ENCODE data around the gene FDCSP.
"Not testable (repeated sequence)": the region's sequence is repeated elsewhere in the genome, so short reads cannot be mapped to it uniquely, and the experiment has no call there.

FDCSP gene

DNA sequence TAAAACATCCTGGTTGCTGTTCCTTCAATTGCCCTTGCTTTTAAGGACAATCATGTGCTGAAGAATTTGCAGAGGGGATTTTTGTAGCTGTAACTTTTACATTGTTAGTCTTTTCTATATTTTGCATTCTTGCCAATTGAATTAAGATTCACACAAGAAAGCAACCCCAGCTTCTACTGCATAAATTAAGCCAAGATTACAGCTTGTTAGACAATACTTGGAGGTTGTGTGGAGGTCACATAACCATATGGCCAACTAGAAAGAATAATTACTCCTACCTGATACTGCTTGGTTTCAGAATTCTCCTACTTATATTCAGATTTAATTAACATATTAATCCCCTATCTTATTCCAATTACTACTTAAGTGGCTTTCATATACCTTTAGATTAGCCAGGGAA, 4.1 kb upstream of the FDCSP start:
- DNase-seq; in situ Hi-C loops (cut with HindIII; ENCODE audit: low pct_ligation_motif_present, low pct_unique_long_range_greater_than_20kb, low sequenced_read_pairs): not testable (repeated sequence)

DNA sequence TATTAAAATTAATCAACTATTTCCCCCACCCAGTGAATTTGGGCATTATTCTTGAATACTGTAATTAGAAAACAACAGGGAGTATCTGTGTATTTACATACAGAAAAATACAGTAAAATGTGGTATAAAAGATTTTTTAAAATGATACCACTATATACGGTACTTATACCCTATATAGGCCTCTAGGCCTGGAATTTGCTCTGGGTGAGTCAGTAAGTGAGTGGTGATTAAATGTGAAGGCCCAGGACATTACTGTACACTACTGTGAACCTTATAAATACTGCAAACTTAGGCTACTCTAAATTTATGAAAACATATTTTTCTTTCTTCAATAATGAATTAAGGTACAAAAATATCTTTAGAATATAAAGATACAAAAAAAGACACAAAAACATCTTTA, 10.2 kb downstream of the FDCSP start:
- in situ Hi-C loops (cut with HindIII; ENCODE audit: low pct_ligation_motif_present, low pct_unique_long_range_greater_than_20kb, low sequenced_read_pairs) = no loop called here

DNA sequence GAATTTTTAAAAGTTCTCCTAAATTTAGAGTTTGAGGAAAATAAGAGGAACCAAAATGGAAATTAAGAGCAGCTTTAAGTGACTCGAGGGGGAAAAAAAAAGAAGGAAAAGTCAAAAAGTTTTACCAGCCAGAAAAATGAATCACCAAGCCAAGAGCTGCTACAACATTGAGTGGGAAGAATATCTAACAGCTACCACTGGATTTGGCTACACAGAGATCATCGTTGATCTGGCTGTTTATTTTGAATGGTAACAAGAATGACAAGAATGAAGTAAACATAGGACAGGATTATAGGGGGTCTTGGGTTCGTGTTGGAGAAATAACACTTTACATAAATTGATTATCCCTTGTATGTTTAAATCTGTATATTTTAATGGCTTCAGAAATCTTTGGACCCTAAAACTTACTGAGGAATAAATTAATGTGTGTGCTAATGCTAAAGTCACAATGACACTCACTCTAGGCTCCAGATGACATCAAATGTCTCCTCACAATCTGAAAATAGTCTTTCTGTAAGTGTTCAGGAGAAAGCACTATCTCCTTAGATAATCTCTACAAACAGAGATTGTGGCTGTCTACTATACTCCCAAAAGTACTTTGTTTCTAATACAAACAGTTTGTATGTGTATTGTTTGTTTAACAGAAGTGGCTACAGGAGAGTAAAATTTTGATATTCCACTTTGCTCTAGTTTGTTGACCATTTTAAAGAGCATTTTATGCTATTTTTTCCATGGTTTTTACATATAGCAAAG, 13.4 kb downstream of the FDCSP start:
- DNase-seq = no peak
- in situ Hi-C loops (cut with HindIII; ENCODE audit: low pct_ligation_motif_present, low pct_unique_long_range_greater_than_20kb, low sequenced_read_pairs) = no loop called here

More for the DNA sequence above, 10.2 kb downstream of the FDCSP start:
- DNase-seq = no peak

GRCh38 chr4:70239884-70240591, 14.1 kb downstream of the FDCSP start:
- no peak for DNase-seq
- in situ Hi-C loops (cut with HindIII; ENCODE audit: low pct_ligation_motif_present, low pct_unique_long_range_greater_than_20kb, low sequenced_read_pairs) = no loop called here

GRCh38 chr4:70242297-70242696, 16.4 kb downstream of the FDCSP start, which contains the start of gene CSN3:
Gene CSN3 (plus strand): TSS chr4:70242597. CDS start chr4:70244820, 2,223 bp downstream.
- in situ Hi-C loops (cut with HindIII; ENCODE audit: low pct_ligation_motif_present, low pct_unique_long_range_greater_than_20kb, low sequenced_read_pairs); DNase-seq: not testable (repeated sequence)

- in situ Hi-C loops (cut with HindIII; ENCODE audit: low pct_ligation_motif_present, low pct_unique_long_range_greater_than_20kb, low sequenced_read_pairs) = no loop called here
Measured at GRCh38 chr4:70243091-70243490, 17.2 kb downstream of the FDCSP start.

DNA sequence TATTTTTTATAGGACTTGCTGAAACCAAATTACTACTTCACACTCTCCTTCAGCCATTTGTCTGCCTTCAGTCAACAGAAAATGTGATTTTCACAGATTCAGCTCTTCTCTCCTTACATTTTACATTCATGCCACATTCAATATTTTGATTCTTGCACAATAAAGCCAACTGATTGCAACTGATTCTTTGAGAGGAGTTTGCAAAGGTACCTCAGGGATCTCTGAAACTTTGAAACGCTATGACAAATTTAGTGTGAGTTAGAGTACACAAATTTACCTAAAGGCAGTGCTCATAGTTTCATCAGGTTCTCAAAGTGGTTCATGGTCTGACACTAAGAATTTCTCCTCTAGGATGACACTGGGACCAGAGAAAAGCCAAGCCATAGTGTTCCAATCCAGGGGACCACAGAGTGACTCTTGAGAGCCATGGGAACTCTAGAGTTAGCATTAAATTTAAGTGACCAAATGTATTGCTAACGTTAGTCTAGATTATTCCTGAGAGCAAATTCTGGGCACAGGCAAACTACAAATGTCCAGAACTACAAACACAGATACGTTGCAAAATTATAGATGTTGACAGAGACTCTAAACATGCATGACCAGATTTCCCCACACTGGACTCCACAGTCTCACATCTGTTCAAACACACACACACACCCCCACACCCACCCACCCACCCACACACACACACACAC, 25.5 kb downstream of the FDCSP start:
- no peak for DNase-seq
- in situ Hi-C loops (cut with HindIII; ENCODE audit: low pct_ligation_motif_present, low pct_unique_long_range_greater_than_20kb, low sequenced_read_pairs) = no loop called here

More at GRCh38 chr4:70243091-70243490, 17.2 kb downstream of the FDCSP start:
- DNase-seq = no peak

DNA sequence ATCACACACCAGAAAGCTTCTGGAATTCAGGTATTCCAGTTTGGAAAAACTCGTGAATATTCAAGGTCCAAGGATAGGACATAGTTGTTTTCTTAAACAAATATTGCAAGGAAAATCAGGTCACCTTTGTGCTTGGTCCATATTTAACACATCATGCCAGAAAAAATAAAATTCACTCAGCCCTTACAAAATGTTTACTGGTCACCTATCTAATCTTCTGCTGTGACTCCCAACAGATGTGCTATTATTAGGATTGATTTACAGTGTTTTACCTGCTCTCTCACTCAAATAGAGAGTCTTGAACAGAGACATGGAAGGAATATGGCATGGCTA, 26.0 kb downstream of the FDCSP start:
- DNase-seq = no peak
- in situ Hi-C loops (cut with HindIII; ENCODE audit: low pct_ligation_motif_present, low pct_unique_long_range_greater_than_20kb, low sequenced_read_pairs) = no loop called here

DNA sequence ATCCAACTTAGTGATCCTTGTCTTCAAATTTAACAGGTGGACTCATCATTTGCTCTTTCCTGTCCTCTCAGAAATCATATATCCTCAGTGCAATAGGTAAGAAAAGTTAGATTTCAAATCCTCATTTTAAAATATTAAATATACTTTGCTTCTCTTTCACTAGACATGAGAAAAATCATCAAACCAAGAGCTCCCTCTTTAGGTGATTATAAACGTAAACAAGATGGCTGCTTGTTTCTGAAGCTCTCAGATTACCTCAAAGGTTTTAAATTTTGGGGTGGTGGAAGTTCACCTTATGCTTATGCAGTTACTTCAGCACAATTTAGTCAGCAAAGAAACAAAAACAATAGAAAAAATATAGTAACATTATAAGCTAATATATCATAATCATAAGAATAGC, 43.8 kb downstream of the FDCSP start:
- peak; percentile 11 for DNase-seq
- in situ Hi-C loops (cut with HindIII; ENCODE audit: low pct_ligation_motif_present, low pct_unique_long_range_greater_than_20kb, low sequenced_read_pairs) = no loop called here

- DNase-seq = no peak
- in situ Hi-C loops (cut with HindIII; ENCODE audit: low pct_ligation_motif_present, low pct_unique_long_range_greater_than_20kb, low sequenced_read_pairs) = no loop called here
Measured at GRCh38 chr4:70277121-70277520, 51.2 kb downstream of the FDCSP start.

DNA sequence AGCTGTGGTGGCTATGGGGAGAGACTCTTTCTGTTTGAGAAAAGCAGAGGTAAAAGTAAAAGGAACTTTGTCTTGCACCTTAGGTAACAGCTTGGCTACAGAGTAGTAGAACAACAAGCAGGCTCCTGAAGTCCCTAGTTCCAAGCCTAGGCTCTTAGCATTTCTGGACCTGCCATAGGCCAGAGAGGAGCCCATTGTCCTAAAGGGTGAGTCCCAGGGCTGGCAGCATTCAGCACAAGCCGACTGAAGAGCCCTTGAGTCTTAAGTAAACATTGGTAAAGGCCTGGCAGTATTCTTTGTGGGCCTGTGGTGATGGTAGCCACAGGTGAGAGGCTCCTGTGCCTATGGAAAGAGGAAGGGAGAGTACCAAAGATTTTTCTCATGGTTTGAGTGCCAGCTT, 54.6 kb downstream of the FDCSP start:
- DNase-seq = no peak
- in situ Hi-C loops (cut with HindIII; ENCODE audit: low pct_ligation_motif_present, low pct_unique_long_range_greater_than_20kb, low sequenced_read_pairs) = no loop called here

Measured in ACHN (cell line).